ENCODE measurements around the gene CXCL8.
"Not testable (repeated sequence)": the region's sequence is repeated elsewhere in the genome, so short reads cannot be mapped to it uniquely, and the experiment has no call there.

CXCL8 gene

GRCh38 chr4:73770917-73771316 lies 30.5 kb downstream of the CXCL8 start:
- no peak overlapping the region for H2BK15ac ChIP-seq (ENCODE audit: low read length)
- no peaks in the 10 kb centered on the region for H3K79me1 ChIP-seq (ENCODE audit: low read depth, low read length)
- no peak overlapping the region for H2BK5ac ChIP-seq (ENCODE audit: low read length)
- no peak overlapping the region for H2BK120ac ChIP-seq (ENCODE audit: low read depth, low read length)
- H3K9me3 ChIP-seq (replicated peaks in 1 of 2; ENCODE audit: control insufficient read depth in 2 of 2, insufficient read depth in 1 of 2, low read depth in 1 of 2, low read length in 2 of 2): no peaks in the 10 kb centered on the region
- no peak overlapping the region for H3K23ac ChIP-seq (ENCODE audit: low read depth, low read length, poor library complexity)
- H3K27ac ChIP-seq (replicated peaks; ENCODE audit: low read length): no peak overlapping the region
- H3K9ac ChIP-seq (ENCODE audit: low read depth, low read length, poor library complexity): no peak overlapping the region
- no peak overlapping the region for H3K4ac ChIP-seq (ENCODE audit: low read length)
- no peaks in the 10 kb centered on the region for H3K36me3 ChIP-seq (replicated peaks in 1 of 2; ENCODE audit: control insufficient read depth in 2 of 2, insufficient read depth in 2 of 2, low read length in 2 of 2)
- H3K4me2 ChIP-seq (ENCODE audit: insufficient read depth, low read length, poor library complexity, severe bottlenecking): no peak overlapping the region
- H2AFZ ChIP-seq (ENCODE audit: low read length): no peak overlapping the region
- no peak for DNase-seq (ENCODE audit: low spot score)
- no peak overlapping the region for H3K14ac ChIP-seq (ENCODE audit: low read length)
- peak overlapping the region; percentile 39 for H3K18ac ChIP-seq (ENCODE audit: low read length)
- no CpG with 5 or more reads among the region's 2 CpGs for WGBS, 2 donors (ENCODE audit: extremely low coverage in 2 of 2, insufficient read length in 2 of 2, insufficient replicate concordance in 1 of 2)
- H2BK12ac ChIP-seq (ENCODE audit: low read length): no peak overlapping the region
- H3K4me1 ChIP-seq (ENCODE audit: control insufficient read depth in 2 of 2, insufficient read depth in 1 of 2, low read depth in 1 of 2, low read length in 2 of 2): peaks cover 0 to 6% of the 10 kb centered on the region in 2 donors
- H3K27me3 ChIP-seq (ENCODE audit: control insufficient read depth in 3 of 3, insufficient read depth in 3 of 3, low read depth in 1 of 3, low read length in 3 of 3): peaks cover 0 to 13% (median 0%) of the 10 kb centered on the region in 3 experiments
- H4K8ac ChIP-seq (ENCODE audit: low read depth, low read length): no peak overlapping the region
- no peak overlapping the region for H3K4me3 ChIP-seq (ENCODE audit: low read length in 2 of 2)
- H2AK5ac ChIP-seq (ENCODE audit: low read depth, low read length): no peak overlapping the region
- no peak overlapping the region for H4K91ac ChIP-seq (ENCODE audit: low read depth, low read length, poor library complexity)

GRCh38 chr4:73772363-73772762 lies 32.0 kb downstream of the CXCL8 start:
- no peak overlapping the region for H4K8ac ChIP-seq (ENCODE audit: low read depth, low read length)
- no peak overlapping the region for H3K9ac ChIP-seq (ENCODE audit: low read depth, low read length, poor library complexity)
- DNase-seq (ENCODE audit: low spot score): no peak
- peaks cover 0 to 6% of the 10 kb centered on the region in 2 donors for H3K4me1 ChIP-seq (ENCODE audit: control insufficient read depth in 2 of 2, insufficient read depth in 1 of 2, low read depth in 1 of 2, low read length in 2 of 2)
- H3K14ac ChIP-seq (ENCODE audit: low read length): no peak overlapping the region
- no peak overlapping the region for H3K4me3 ChIP-seq (ENCODE audit: low read length in 2 of 2)
- no peak overlapping the region for H3K27ac ChIP-seq (replicated peaks; ENCODE audit: low read length)
- H3K9me3 ChIP-seq (replicated peaks in 1 of 2; ENCODE audit: control insufficient read depth in 2 of 2, insufficient read depth in 1 of 2, low read depth in 1 of 2, low read length in 2 of 2): no peaks in the 10 kb centered on the region
- no peak overlapping the region for H3K4me2 ChIP-seq (ENCODE audit: insufficient read depth, low read length, poor library complexity, severe bottlenecking)
- H2AK5ac ChIP-seq (ENCODE audit: low read depth, low read length): no peak overlapping the region
- no peak overlapping the region for H3K18ac ChIP-seq (ENCODE audit: low read length)
- no peak overlapping the region for H4K91ac ChIP-seq (ENCODE audit: low read depth, low read length, poor library complexity)
- H3K4ac ChIP-seq (ENCODE audit: low read length): no peak overlapping the region
- peaks cover 0 to 13% (median 0%) of the 10 kb centered on the region in 3 experiments for H3K27me3 ChIP-seq (ENCODE audit: control insufficient read depth in 3 of 3, insufficient read depth in 3 of 3, low read depth in 1 of 3, low read length in 3 of 3)
- no peaks in the 10 kb centered on the region for H3K79me1 ChIP-seq (ENCODE audit: low read depth, low read length)
- H2BK15ac ChIP-seq (ENCODE audit: low read length): no peak overlapping the region
- H3K23ac ChIP-seq (ENCODE audit: low read depth, low read length, poor library complexity): no peak overlapping the region
- WGBS, 2 donors (ENCODE audit: extremely low coverage in 2 of 2, insufficient read length in 2 of 2, insufficient replicate concordance in 1 of 2): no CpG with 5 or more reads among the region's 1 CpG
- H2BK5ac ChIP-seq (ENCODE audit: low read length): no peak overlapping the region
- H2BK12ac ChIP-seq (ENCODE audit: low read length): no peak overlapping the region
- H3K36me3 ChIP-seq (replicated peaks in 1 of 2; ENCODE audit: control insufficient read depth in 2 of 2, insufficient read depth in 2 of 2, low read length in 2 of 2): no peaks in the 10 kb centered on the region
- no peak overlapping the region for H2BK120ac ChIP-seq (ENCODE audit: low read depth, low read length)
- no peak overlapping the region for H2AFZ ChIP-seq (ENCODE audit: low read length)

GRCh38 chr4:73774406-73774805 lies 34.0 kb downstream of the CXCL8 start:
- no CpG with 5 or more reads among the region's 4 CpGs for WGBS, 2 donors (ENCODE audit: extremely low coverage in 2 of 2, insufficient read length in 2 of 2, insufficient replicate concordance in 1 of 2)
- not testable (repeated sequence) for H2BK12ac ChIP-seq (ENCODE audit: low read length); H2AK5ac ChIP-seq (ENCODE audit: low read depth, low read length); H3K14ac ChIP-seq (ENCODE audit: low read length); H2BK15ac ChIP-seq (ENCODE audit: low read length); H3K23ac ChIP-seq (ENCODE audit: low read depth, low read length, poor library complexity); H3K4me1 ChIP-seq (ENCODE audit: control insufficient read depth in 2 of 2, insufficient read depth in 1 of 2, low read depth in 1 of 2, low read length in 2 of 2); H3K18ac ChIP-seq (ENCODE audit: low read length); H3K4me2 ChIP-seq (ENCODE audit: insufficient read depth, low read length, poor library complexity, severe bottlenecking); H3K27me3 ChIP-seq (ENCODE audit: control insufficient read depth in 3 of 3, insufficient read depth in 3 of 3, low read depth in 1 of 3, low read length in 3 of 3); H3K9me3 ChIP-seq (replicated peaks in 1 of 2; ENCODE audit: control insufficient read depth in 2 of 2, insufficient read depth in 1 of 2, low read depth in 1 of 2, low read length in 2 of 2); H4K8ac ChIP-seq (ENCODE audit: low read depth, low read length); H3K36me3 ChIP-seq (replicated peaks in 1 of 2; ENCODE audit: control insufficient read depth in 2 of 2, insufficient read depth in 2 of 2, low read length in 2 of 2); DNase-seq (ENCODE audit: low spot score); H3K79me1 ChIP-seq (ENCODE audit: low read depth, low read length); H2AFZ ChIP-seq (ENCODE audit: low read length); H3K4ac ChIP-seq (ENCODE audit: low read length); H2BK120ac ChIP-seq (ENCODE audit: low read depth, low read length); H3K9ac ChIP-seq (ENCODE audit: low read depth, low read length, poor library complexity); H3K4me3 ChIP-seq (ENCODE audit: low read length in 2 of 2); H3K27ac ChIP-seq (replicated peaks; ENCODE audit: low read length); H4K91ac ChIP-seq (ENCODE audit: low read depth, low read length, poor library complexity); H2BK5ac ChIP-seq (ENCODE audit: low read length)

GRCh38 chr4:73776321-73776729 lies 36.0 kb downstream of the CXCL8 start:
- Histone ChIP-seq H3K4me2 (ENCODE audit: insufficient read depth, low read length, poor library complexity, severe bottlenecking) (no peak overlapping the region), H3K4me3 (ENCODE audit: low read length in 2 of 2) (no peak overlapping the region), H3K4ac (ENCODE audit: low read length) (no peak overlapping the region), H2AFZ (ENCODE audit: low read length) (no peak overlapping the region), H3K36me3 (replicated peaks in 1 of 2; ENCODE audit: control insufficient read depth in 2 of 2, insufficient read depth in 2 of 2, low read length in 2 of 2) (no peaks in the 10 kb centered on the region), H3K14ac (ENCODE audit: low read length) (no peak overlapping the region), H2AK5ac (ENCODE audit: low read depth, low read length) (no peak overlapping the region), H4K91ac (ENCODE audit: low read depth, low read length, poor library complexity) (no peak overlapping the region), H3K27ac (replicated peaks; ENCODE audit: low read length) (no peak overlapping the region), H3K4me1 (ENCODE audit: control insufficient read depth in 2 of 2, insufficient read depth in 1 of 2, low read depth in 1 of 2, low read length in 2 of 2) (peaks cover 0 to 4% of the 10 kb centered on the region in 2 donors), H3K18ac (ENCODE audit: low read length) (no peak overlapping the region), H3K9me3 (replicated peaks in 1 of 2; ENCODE audit: control insufficient read depth in 2 of 2, insufficient read depth in 1 of 2, low read depth in 1 of 2, low read length in 2 of 2) (no peaks in the 10 kb centered on the region), H3K27me3 (ENCODE audit: control insufficient read depth in 3 of 3, insufficient read depth in 3 of 3, low read depth in 1 of 3, low read length in 3 of 3) (no peaks in the 10 kb centered on the region), H3K23ac (ENCODE audit: low read depth, low read length, poor library complexity) (no peak overlapping the region), H2BK120ac (ENCODE audit: low read depth, low read length) (no peak overlapping the region), H4K8ac (ENCODE audit: low read depth, low read length) (no peak overlapping the region), H2BK15ac (ENCODE audit: low read length) (no peak overlapping the region), H2BK12ac (ENCODE audit: low read length) (no peak overlapping the region), H2BK5ac (ENCODE audit: low read length) (no peak overlapping the region), H3K79me1 (ENCODE audit: low read depth, low read length) (no peaks in the 10 kb centered on the region), H3K9ac (ENCODE audit: low read depth, low read length, poor library complexity) (no peak overlapping the region)
- DNase-seq (ENCODE audit: low spot score): no peak
- no CpG with 5 or more reads among the region's 2 CpGs for WGBS, 2 donors (ENCODE audit: extremely low coverage in 2 of 2, insufficient read length in 2 of 2, insufficient replicate concordance in 1 of 2)
